ENCODE measurements around the gene RBM8A.

The RBM8A gene

DNA sequence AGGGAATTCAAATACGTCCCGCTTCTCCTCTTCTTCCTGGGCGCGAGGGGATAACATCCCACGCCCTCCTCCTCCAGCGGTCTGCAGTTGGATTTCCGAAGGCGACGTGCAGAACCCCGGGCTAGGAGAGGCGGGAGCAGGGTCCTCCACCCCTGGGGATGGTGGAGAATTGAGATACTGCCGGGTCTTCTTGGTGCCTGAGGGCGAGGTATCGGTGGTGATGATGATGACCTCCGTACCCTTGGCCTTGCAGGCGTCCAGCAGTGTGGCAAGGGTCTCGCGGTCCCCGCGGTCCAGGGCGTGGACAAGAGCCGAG lies 33.8 kb upstream of the RBM8A start:
- DNase-seq (ENCODE audit: low read depth), result no peak
- H3K4me3 ChIP-seq (ENCODE audit: low read depth, low read length), result no peak overlapping the region; the same call in 1 of the 2 replicates
- TF ChIP-seq, protein P1, sequence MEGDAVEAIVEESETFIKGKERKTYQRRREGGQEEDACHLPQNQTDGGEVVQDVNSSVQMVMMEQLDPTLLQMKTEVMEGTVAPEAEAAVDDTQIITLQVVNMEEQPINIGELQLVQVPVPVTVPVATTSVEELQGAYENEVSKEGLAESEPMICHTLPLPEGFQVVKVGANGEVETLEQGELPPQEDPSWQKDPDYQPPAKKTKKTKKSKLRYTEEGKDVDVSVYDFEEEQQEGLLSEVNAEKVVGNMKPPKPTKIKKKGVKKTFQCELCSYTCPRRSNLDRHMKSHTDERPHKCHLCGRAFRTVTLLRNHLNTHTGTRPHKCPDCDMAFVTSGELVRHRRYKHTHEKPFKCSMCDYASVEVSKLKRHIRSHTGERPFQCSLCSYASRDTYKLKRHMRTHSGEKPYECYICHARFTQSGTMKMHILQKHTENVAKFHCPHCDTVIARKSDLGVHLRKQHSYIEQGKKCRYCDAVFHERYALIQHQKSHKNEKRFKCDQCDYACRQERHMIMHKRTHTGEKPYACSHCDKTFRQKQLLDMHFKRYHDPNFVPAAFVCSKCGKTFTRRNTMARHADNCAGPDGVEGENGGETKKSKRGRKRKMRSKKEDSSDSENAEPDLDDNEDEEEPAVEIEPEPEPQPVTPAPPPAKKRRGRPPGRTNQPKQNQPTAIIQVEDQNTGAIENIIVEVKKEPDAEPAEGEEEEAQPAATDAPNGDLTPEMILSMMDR (IDR thresholded peaks at IDR 0.05; ENCODE audit: control insufficient read depth, extremely low read depth, insufficient read depth), result no peak

DNA sequence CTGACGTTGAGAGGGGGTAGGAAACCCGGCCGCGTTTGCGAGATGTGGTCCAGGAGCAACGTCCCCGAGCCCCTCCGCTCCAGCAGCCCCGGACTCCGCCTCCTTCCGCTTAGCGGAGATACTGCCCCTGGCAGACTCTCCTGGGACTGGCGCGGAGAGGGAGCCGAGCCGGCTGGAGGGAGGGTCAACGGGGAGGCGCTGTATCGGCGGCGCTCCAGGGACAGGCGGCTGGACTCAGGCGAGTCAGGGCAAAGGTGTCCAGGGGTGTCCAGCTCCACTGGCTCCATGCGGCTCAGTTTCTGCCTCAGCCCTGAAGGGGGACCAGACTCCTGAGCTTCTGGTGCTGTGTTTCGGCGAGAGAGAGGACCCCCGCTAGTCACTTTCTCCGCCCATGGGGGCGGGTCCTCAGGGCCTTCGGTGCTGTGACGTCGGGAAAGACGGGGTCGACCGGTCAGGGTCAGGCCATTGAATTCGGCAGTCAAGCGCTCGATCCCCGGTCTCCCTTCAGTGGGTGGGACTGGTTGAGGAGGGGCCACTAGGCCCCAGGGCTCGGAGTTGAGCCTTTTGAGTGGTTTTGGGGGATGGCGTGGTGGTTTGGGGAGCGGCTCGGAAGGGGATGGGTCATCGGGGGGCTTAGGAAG lies 33.3 kb upstream of the RBM8A start:
- DNase-seq (ENCODE audit: low read depth), result no peak
- TF ChIP-seq, protein P1 (IDR thresholded peaks at IDR 0.05; ENCODE audit: control insufficient read depth, extremely low read depth, insufficient read depth), result no peak
- peak overlapping the region; percentile 29; the same call in 1 of the 2 replicates for H3K4me3 ChIP-seq (ENCODE audit: low read depth, low read length)

DNA sequence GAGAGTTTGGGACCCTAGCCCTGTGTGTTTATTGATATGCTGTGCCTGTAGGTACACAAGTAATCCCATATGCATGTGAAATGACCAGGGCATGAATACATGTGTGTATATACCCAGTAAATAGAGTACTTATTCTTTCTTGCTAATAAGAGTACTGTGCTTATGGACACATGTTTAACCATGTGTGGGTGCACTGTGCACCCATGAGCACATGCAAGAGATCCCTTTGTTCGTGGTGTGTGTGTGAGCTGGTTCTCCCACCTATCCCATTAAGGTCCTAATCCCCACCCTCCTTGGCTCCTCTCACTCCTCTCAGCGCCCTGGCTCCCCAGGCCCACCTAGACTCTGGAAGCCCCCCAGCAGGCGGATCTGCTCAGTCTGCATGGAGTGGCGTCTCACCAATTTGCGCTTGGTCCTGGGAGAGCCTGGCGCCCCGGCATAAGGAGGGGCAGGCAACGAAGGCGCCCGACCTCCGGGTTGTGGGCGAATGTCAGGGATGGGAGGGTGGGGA lies 32.7 kb upstream of the RBM8A start:
- DNase-seq (ENCODE audit: low read depth), result no peak
- TF ChIP-seq, protein P1 (IDR thresholded peaks at IDR 0.05; ENCODE audit: control insufficient read depth, extremely low read depth, insufficient read depth), result no peak
- no peak overlapping the region for H3K4me3 ChIP-seq (ENCODE audit: low read depth, low read length)

DNA sequence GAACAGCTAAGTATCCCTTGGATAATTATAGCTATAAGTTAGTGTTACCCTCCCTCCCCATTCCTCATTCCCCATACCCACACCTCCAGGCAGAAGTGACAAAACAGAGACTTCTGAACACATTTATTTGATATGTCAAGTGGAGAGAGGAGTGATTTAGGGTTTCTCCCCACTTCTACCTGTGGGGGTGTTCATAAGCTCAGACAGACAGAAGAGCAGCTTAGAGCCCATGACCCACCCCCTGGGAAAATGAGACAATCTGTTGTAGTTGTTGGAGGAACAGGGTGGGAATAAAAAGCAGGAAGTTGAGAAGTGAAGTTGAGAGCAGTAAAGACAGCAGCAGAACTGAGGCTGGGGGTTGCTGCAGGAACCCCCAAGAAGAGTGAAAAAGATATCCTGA lies 32.0 kb upstream of the RBM8A start:
- H3K4me3 ChIP-seq (ENCODE audit: low read depth, low read length), result no peak overlapping the region
- TF ChIP-seq, protein P1 (IDR thresholded peaks at IDR 0.05; ENCODE audit: control insufficient read depth, extremely low read depth, insufficient read depth), result no peak
- DNase-seq (ENCODE audit: low read depth), result no peak

DNA sequence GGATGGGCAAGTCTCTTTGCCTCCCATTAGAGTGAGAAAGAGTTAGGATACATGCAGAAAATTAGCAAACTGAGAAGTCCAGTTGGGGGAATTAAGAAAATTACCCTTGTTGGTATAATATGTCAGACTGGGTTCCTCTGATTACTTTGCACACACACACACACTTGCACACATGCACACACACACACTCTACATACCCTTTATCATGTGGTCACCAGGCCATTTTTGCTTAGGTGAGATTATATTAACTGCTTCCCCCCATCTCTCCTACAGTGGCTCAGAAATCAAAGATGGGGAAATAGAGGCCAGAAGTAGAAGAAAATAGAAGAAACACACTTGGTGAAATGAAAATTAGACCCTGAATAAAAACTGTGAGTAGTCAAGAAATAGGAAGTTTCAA lies 31.4 kb upstream of the RBM8A start:
- H3K4me3 ChIP-seq (ENCODE audit: low read depth, low read length), result no peak overlapping the region
- TF ChIP-seq, protein P1 (IDR thresholded peaks at IDR 0.05; ENCODE audit: control insufficient read depth, extremely low read depth, insufficient read depth), result no peak
- DNase-seq (ENCODE audit: low read depth), result no peak

DNA sequence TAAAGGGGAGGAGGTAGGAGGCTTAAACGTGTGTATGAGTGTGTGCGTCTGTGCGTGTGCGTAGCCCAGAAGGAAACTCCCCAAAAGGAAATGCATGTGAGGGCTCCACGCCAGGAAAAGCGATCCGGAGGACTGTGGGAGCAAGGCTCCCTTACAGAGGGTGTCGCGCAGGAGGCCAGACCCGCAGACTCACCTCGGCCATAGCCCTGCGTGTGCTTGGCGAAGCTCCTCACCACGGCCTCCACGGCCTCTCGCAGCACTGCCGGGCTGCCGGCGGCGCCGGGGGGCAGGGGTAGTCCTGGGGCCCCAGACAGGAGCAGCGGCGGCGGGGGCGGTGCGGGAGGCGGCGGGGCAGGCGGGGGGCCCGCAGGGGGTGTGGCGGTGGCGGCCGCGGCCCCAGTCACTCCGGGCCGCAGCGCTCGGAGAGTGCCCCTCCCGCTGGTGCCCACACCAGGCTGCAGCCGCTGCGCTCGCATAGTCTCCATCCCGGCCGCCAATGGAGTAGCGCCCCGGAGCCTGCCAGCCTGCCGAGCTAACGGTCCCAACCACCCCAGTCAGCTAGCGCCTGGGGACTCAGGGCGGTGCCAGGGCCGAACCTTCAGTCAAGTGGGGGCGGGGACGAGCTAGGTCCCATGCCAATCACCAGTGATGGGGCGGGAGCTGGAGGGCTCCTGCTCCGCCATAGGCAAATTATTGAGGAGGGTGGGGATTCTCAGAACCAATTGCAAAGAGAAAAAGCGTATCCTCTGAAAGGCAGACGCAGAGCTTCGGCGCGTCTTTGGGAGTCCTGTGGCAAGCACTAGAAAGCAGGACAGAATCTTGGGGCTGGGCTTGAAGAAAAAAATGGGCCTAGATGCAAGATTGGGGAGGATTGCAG lies 30.4 kb upstream of the RBM8A start, which contains the start of gene LIX1L:
LIX1L (minus strand) TSS at position 575 of the 877 bp plus-strand sequence; CDS start at position 485, 90 bp downstream.
- DNase-seq (ENCODE audit: low read depth), result peak; percentile 86
- H3K4me3 ChIP-seq (ENCODE audit: low read depth, low read length), result peak within 1 kb of the TSS; percentile 51
- TF ChIP-seq, protein P1 (IDR thresholded peaks at IDR 0.05; ENCODE audit: control insufficient read depth, extremely low read depth, insufficient read depth), result no peak
